Activated CD8-positive, alpha-beta T cell treated with anti-CD3 and anti-CD28 coated beads for 36 hours (primary cell): ENCODE results near the gene DGKZ. TPM values are rescaled to one million over a fixed set of nuclear protein-coding genes. Genes with fewer than 3 reads are reported as not detected.

Experiments
- ATAC-seq: fragments of 200-7000 bp; cut with Tn5 transposase; one replicate; pipeline ENCODE4 v1.10.0; 2021; ENCODE audit warnings: mild to moderate bottlenecking, moderate library complexity
- CTCF ChIA-PET: fragments of 350-600 bp; sonication (Branson Sonifier 250); formaldehyde crosslinking; loops from one replicate; lab custom pipeline; 2021; ENCODE audit warnings: antibody characterized with exemption; lab: Charles Lee
- POLR2A ChIA-PET: fragments of 350-600 bp; sonication (Branson Sonifier 250); formaldehyde crosslinking; loops from one replicate; lab custom pipeline; 2021; ENCODE audit warnings: antibody characterized with exemption; lab: Charles Lee
- DNase-seq: peaks from one replicate; pipeline ENCODE4 v3.0.0-alpha.2; 2020
- H3K27ac Mint-ChIP-seq: one replicate; pipeline ENCODE4 v1.8.0; 2021; ENCODE audit warnings: mild to moderate bottlenecking, mixed read lengths
- H3K27me3 Mint-ChIP-seq: one replicate; pipeline ENCODE4 v1.8.0; 2021; ENCODE audit warnings: mixed read lengths
- H3K36me3 Mint-ChIP-seq: one replicate; pipeline ENCODE4 v1.8.0; 2021; ENCODE audit warnings: low read depth, mixed read lengths
- H3K4me1 Mint-ChIP-seq: one replicate; pipeline ENCODE4 v1.8.0; 2021; ENCODE audit warnings: low read depth, mixed read lengths
- H3K4me3 Mint-ChIP-seq: one replicate; pipeline ENCODE4 v1.8.0; 2021; ENCODE audit warnings: mild to moderate bottlenecking, moderate library complexity, mixed read lengths
- H3K9me3 Mint-ChIP-seq: one replicate; pipeline ENCODE4 v1.8.0; 2021; ENCODE audit warnings: mixed read lengths
- intact Hi-C: fragments of 100-400 bp; cut with micrococcal nuclease; formaldehyde crosslinking; loops from one replicate; pipeline ENCODE4 v1.10.0; 2022
- total RNA-seq, 2 experiments: library from RNA; stranded (reverse); gene quantifications; one replicate each; pipeline ENCODE4 v1.2.3, GENCODE V29; 2021
- TF ChIP-seq, protein P1 (sequence below): fragments of 200-600 bp; IDR thresholded peaks from one replicate; pipeline ENCODE4 v1.8.0; 2022; ENCODE audit warnings: antibody characterized with exemption, mild to moderate bottlenecking

Gene DGKZ
- total RNA-seq, 2 experiments from 2014 or later = 94.4 to 94.9 TPM

DNA sequence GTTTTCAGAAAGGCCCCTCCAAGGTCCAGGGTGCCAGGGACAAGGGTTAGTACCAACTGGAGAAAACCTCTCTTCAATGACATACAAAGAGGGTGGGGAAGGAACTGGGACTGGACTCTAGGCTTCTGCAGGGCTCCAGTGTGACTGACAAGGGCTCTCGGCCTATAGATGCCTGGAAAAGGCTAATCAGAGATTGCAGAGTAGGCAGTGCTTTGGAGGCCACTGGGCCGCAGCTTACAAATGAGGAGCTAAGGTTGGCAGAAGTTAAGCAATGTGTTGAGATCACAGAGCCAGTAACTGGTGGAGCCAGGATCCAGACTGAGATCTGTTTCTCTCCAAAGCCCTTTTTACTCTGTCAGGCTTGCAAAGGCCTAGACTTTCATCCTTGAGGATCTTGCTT is 7.4 kb upstream of the DGKZ start:
- intact Hi-C loops = no loop called here
- no peaks in the 10 kb centered on the region for H3K36me3 Mint-ChIP-seq
- H3K4me3 Mint-ChIP-seq = no peak overlapping the region
- TF ChIP-seq, protein P1, sequence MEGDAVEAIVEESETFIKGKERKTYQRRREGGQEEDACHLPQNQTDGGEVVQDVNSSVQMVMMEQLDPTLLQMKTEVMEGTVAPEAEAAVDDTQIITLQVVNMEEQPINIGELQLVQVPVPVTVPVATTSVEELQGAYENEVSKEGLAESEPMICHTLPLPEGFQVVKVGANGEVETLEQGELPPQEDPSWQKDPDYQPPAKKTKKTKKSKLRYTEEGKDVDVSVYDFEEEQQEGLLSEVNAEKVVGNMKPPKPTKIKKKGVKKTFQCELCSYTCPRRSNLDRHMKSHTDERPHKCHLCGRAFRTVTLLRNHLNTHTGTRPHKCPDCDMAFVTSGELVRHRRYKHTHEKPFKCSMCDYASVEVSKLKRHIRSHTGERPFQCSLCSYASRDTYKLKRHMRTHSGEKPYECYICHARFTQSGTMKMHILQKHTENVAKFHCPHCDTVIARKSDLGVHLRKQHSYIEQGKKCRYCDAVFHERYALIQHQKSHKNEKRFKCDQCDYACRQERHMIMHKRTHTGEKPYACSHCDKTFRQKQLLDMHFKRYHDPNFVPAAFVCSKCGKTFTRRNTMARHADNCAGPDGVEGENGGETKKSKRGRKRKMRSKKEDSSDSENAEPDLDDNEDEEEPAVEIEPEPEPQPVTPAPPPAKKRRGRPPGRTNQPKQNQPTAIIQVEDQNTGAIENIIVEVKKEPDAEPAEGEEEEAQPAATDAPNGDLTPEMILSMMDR = no peak
- peaks cover 38% of the 10 kb centered on the region for H3K4me1 Mint-ChIP-seq
- H3K27me3 Mint-ChIP-seq = no peaks in the 10 kb centered on the region
- CTCF ChIA-PET = interaction anchor here (0.8 to 4.5 kb wide), 6 partner anchors 9 to 222 kb away, joined by 3 to 17 read pairs (median 4); no protein-coding TSS in a partner anchor
- H3K9me3 Mint-ChIP-seq = no peaks in the 10 kb centered on the region
- DNase-seq = no peak
- POLR2A ChIA-PET = interaction anchor here (0.8 kb wide), 1 partner anchor 28 kb away, joined by 3 read pairs; no protein-coding TSS in a partner anchor
- ATAC-seq = no peak
- H3K27ac Mint-ChIP-seq = no peak overlapping the region

DNA sequence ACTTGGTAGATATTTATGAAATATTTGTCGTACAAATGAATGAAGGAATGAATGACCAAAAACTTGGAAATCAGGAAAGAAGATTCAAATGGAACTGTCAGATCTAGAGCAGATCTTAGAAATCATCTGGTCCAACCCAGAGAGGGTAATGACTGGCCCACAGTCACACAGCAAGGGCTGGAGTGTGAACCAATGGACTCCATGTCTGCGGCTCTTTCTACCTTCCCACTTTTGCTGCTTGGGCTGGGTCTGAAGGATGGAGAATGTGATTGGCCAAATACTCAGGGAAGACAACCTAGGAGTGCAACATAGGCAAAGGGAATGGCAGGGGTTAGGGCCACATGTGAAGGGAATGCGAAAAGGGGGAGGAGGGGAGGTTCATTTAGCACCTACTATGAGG is 5.8 kb upstream of the DGKZ start:
- H3K27me3 Mint-ChIP-seq = no peaks in the 10 kb centered on the region
- TF ChIP-seq, protein P1 = no peak
- POLR2A ChIA-PET = interaction anchor here (0.8 to 0.9 kb wide), 2 partner anchors 9 kb away, joined by 3 to 4 read pairs; no protein-coding TSS in a partner anchor
- intact Hi-C loops = no loop called here
- DNase-seq = no peak
- H3K27ac Mint-ChIP-seq = no peak overlapping the region
- ATAC-seq = no peak
- no peaks in the 10 kb centered on the region for H3K36me3 Mint-ChIP-seq
- CTCF ChIA-PET = interaction anchor here (1.0 to 3.2 kb wide), 5 partner anchors 11 to 103 kb away, joined by 3 to 15 read pairs (median 3); no protein-coding TSS in a partner anchor
- H3K9me3 Mint-ChIP-seq = no peaks in the 10 kb centered on the region
- H3K4me3 Mint-ChIP-seq = no peak overlapping the region
- peaks cover 51% of the 10 kb centered on the region for H3K4me1 Mint-ChIP-seq

DNA sequence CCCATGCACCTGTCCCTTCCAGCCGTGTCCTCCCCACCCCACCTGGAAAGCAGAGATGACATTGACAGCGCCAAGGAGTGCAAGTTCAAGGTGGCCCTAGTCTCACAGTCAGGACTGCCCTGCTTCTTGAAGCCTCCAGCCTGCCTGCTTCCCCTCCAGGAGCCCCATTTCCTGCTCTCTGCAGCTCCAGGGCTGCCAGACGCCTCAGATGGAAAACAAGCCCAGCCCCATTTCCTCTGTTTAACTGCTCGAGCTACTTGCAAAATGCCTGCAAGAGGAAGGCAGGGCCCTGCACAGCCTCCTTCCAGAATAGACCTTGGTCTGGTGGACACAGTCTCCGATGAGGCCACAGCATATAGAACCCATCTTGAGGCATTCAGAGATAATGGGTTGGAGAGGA is 5.0 kb upstream of the DGKZ start:
- intact Hi-C loops = no loop called here
- no peak overlapping the region for H3K4me3 Mint-ChIP-seq
- H3K4me1 Mint-ChIP-seq = peaks cover 57% of the 10 kb centered on the region
- ChIA-PET CTCF (interaction anchor here (1.0 to 20.2 kb wide), 7 partner anchors 10 to 103 kb away, joined by 3 to 480 read pairs (median 15); no protein-coding TSS in a partner anchor), POLR2A (interaction anchor here (0.8 kb wide), 1 partner anchor 10 kb away, joined by 3 read pairs; no protein-coding TSS in a partner anchor)
- peak overlapping the region; percentile 20 for H3K27ac Mint-ChIP-seq
- ATAC-seq (no peak), DNase-seq (peak; percentile 32)
- H3K36me3 Mint-ChIP-seq = no peaks in the 10 kb centered on the region
- H3K27me3 Mint-ChIP-seq = no peaks in the 10 kb centered on the region
- no peaks in the 10 kb centered on the region for H3K9me3 Mint-ChIP-seq
- TF ChIP-seq, protein P1 = no peak

DNA sequence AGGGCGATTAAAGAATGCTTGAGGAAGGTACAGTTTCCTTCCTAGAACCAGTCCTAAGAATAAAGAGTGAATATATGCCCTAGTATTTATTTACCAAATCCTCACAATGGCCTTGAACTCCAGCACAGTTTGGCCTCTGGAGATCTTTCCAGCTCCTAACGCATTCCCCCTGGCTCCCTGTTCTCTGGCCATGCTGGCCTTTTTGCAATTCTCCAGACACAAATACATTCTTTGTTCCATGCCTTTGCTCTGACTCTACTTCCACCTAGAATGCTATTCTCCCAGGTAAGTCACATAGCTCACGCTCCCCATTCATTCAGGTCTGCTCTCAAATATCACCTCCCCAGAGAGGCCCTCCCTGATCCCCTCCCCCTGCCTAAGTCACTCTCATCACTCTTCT is 3.7 kb upstream of the DGKZ start:
- peaks cover 48% of the 10 kb centered on the region for H3K4me1 Mint-ChIP-seq
- H3K27me3 Mint-ChIP-seq = no peaks in the 10 kb centered on the region
- H3K4me3 Mint-ChIP-seq = no peak overlapping the region
- ATAC-seq (no peak), DNase-seq (no peak)
- no peaks in the 10 kb centered on the region for H3K9me3 Mint-ChIP-seq
- no peaks in the 10 kb centered on the region for H3K36me3 Mint-ChIP-seq
- TF ChIP-seq, protein P1 = no peak
- intact Hi-C loops = no loop called here
- POLR2A ChIA-PET = interaction anchor here (1.6 kb wide), 1 partner anchor 10 kb away, joined by 5 read pairs; no protein-coding TSS in a partner anchor
- CTCF ChIA-PET = interaction anchor here (1.6 to 20.2 kb wide), 5 partner anchors 9 to 105 kb away, joined by 4 to 480 read pairs (median 25); no protein-coding TSS in a partner anchor
- H3K27ac Mint-ChIP-seq = no peak overlapping the region

DNA sequence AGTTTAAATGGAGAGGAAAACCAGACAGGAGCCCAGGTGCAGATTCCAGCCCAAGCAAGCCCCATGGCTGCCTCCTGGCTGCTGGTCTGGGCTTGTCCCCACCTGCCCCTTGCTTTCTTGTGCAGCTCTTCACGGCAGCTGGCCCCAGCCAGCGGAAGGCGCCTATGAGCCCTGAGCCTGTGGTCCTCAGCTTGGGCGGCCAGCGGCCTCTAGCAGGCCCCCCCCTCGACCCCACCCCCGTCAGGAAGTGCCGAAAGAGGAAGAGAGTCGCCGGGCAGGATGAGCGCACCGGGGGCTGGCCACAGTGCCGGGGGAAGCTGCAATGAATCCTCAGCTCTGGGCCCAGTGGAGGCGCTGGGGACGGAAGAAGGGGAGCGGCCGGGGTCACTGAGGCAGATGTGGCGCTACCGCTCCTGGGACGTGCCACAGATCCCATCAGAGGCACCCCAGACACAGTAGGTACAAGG is 2.1 kb upstream of the DGKZ start:
- peak overlapping the region; percentile 71 for H3K4me3 Mint-ChIP-seq
- no peaks in the 10 kb centered on the region for H3K27me3 Mint-ChIP-seq
- no peak for ATAC-seq
- peaks cover 5% of the 10 kb centered on the region for H3K36me3 Mint-ChIP-seq
- TF ChIP-seq, protein P1 = no peak
- peaks cover 60% of the 10 kb centered on the region for H3K4me1 Mint-ChIP-seq
- peak overlapping the region; percentile 58 for H3K27ac Mint-ChIP-seq
- CTCF ChIA-PET = interaction anchor here (1.5 to 20.2 kb wide), 5 partner anchors 9 to 106 kb away, joined by 3 to 480 read pairs (median 25); no protein-coding TSS in a partner anchor
- POLR2A ChIA-PET = interaction anchor here (1.2 kb wide), 1 partner anchor 11 kb away, joined by 4 read pairs; no protein-coding TSS in a partner anchor
- intact Hi-C loops = no loop called here
- DNase-seq = peak; percentile 35
- H3K9me3 Mint-ChIP-seq = no peaks in the 10 kb centered on the region
